HAP-1 (cell line): ENCODE data around the gene PON1.

Experiments used
- DNase-seq, 2 experiments: peaks; one replicate each; pipeline ENCODE4 v3.0.0-alpha.2; 2016 to 2020; ENCODE audit warnings: low spot score in 2 of 2
- H3K27me3 ChIP-seq: fragments of 250-450 bp; sonication (Bioruptor Pico); 2 replicates; pipeline ENCODE4 v1.5.1; 2020; ENCODE audit warnings: low read depth, mild to moderate bottlenecking, moderate library complexity
- H3K36me3 ChIP-seq: fragments of 250-450 bp; sonication (Bioruptor Pico); replicated peaks from 2 replicates; pipeline ENCODE4 v1.5.1; 2020; ENCODE audit warnings: mild to moderate bottlenecking
- H3K4me1 ChIP-seq: fragments of 250-450 bp; sonication (Bioruptor Pico); 2 replicates; pipeline ENCODE4 v1.5.1; 2020; ENCODE audit warnings: mild to moderate bottlenecking
- H3K4me3 ChIP-seq: fragments of 250-450 bp; sonication (Bioruptor Pico); 2 replicates; pipeline ENCODE4 v1.5.1; 2020; ENCODE audit warnings: mild to moderate bottlenecking, moderate library complexity
- H3K9me3 ChIP-seq: fragments of 250-450 bp; sonication (Bioruptor Pico); 2 replicates; pipeline ENCODE4 v1.5.1; 2020; ENCODE audit warnings: mild to moderate bottlenecking, moderate library complexity
- in situ Hi-C: fragments of 300-500 bp; cut with MboI; formaldehyde crosslinking; loops from 3 replicates; pipeline ENCODE4 v1.14.3; 2020; ENCODE audit warnings: low sequenced_read_pairs, inconsistent platforms, mixed read lengths

PON1 gene

GRCh38 chr7:95324431-95324830, at the start of gene PON1:
Gene PON1, minus strand, starts transcription at chr7:95324532. Its CDS starts 57 bp downstream, at chr7:95324475.
- H3K4me1 ChIP-seq, result peaks cover 11% of the 10 kb centered on the region
- H3K36me3 ChIP-seq, result no peaks in the 10 kb centered on the region
- DNase-seq, result no peak
- no peaks in the 10 kb centered on the region for H3K27me3 ChIP-seq
- in situ Hi-C loops, result no loop called here
- H3K4me3 ChIP-seq, result no peak within 1 kb of the TSS
- H3K9me3 ChIP-seq, result no peaks in the 10 kb centered on the region

- Histone ChIP-seq H3K36me3 (no peaks in the 10 kb centered on the region), H3K4me1 (no peaks in the 10 kb centered on the region), H3K4me3 (no peak overlapping the region), H3K9me3 (peaks cover 2% of the 10 kb centered on the region; the same call in 1 of the 2 replicates), H3K27me3 (no peaks in the 10 kb centered on the region)
- DNase-seq, result no peak
- in situ Hi-C loops, result no loop called here
These were observed 49.0 kb upstream of the PON1 start for GRCh38 chr7:95373323-95373722.

GRCh38 chr7:95368235-95368634, 43.9 kb upstream of the PON1 start:
- no peaks in the 10 kb centered on the region for H3K4me1 ChIP-seq
- DNase-seq, result no peak
- no peaks in the 10 kb centered on the region for H3K27me3 ChIP-seq
- in situ Hi-C loops, result no loop called here
- H3K4me3 ChIP-seq, result no peak overlapping the region
- H3K36me3 ChIP-seq, result no peaks in the 10 kb centered on the region
- H3K9me3 ChIP-seq, result no peaks in the 10 kb centered on the region; the same call in none of the 2 replicates

- no peaks in the 10 kb centered on the region; the same call in none of the 2 replicates for H3K9me3 ChIP-seq
- H3K27me3 ChIP-seq, result no peaks in the 10 kb centered on the region
- in situ Hi-C loops, result no loop called here
- H3K36me3 ChIP-seq, result no peaks in the 10 kb centered on the region
- no peak overlapping the region for H3K4me3 ChIP-seq
- no peak for DNase-seq
- H3K4me1 ChIP-seq, result no peaks in the 10 kb centered on the region
These were observed 43.3 kb upstream of the PON1 start for GRCh38 chr7:95367606-95368005.

GRCh38 chr7:95365151-95365550, 40.8 kb upstream of the PON1 start:
- Histone ChIP-seq H3K9me3 (no peaks in the 10 kb centered on the region; the same call in none of the 2 replicates), H3K4me3 (no peak overlapping the region), H3K36me3 (no peaks in the 10 kb centered on the region), H3K27me3 (no peaks in the 10 kb centered on the region), H3K4me1 (no peaks in the 10 kb centered on the region)
- no peak for DNase-seq
- in situ Hi-C loops, result no loop called here

- Histone ChIP-seq H3K27me3 (no peaks in the 10 kb centered on the region), H3K36me3 (no peaks in the 10 kb centered on the region), H3K9me3 (no peaks in the 10 kb centered on the region), H3K4me1 (no peaks in the 10 kb centered on the region), H3K4me3 (no peak overlapping the region)
- no peak for DNase-seq
- in situ Hi-C loops, result no loop called here
These were observed 33.3 kb upstream of the PON1 start for GRCh38 chr7:95357623-95358022.

GRCh38 chr7:95342642-95343307, 18.4 kb upstream of the PON1 start:
- H3K9me3 ChIP-seq, result 0 out of 2 replicates have a peak, but pooled peaks cover 2% of the 10 kb centered on the region
- in situ Hi-C loops, result no loop called here
- H3K36me3 ChIP-seq, result no peaks in the 10 kb centered on the region
- no peak for DNase-seq
- no peaks in the 10 kb centered on the region for H3K27me3 ChIP-seq
- no peak overlapping the region for H3K4me3 ChIP-seq
- H3K4me1 ChIP-seq, result no peaks in the 10 kb centered on the region

- no peak for DNase-seq
- Histone ChIP-seq H3K27me3 (no peaks in the 10 kb centered on the region), H3K4me1 (no peaks in the 10 kb centered on the region), H3K4me3 (no peak overlapping the region), H3K36me3 (no peaks in the 10 kb centered on the region), H3K9me3 (0 out of 2 replicates have a peak, but pooled peaks cover under 1% of the 10 kb centered on the region)
- in situ Hi-C loops, result no loop called here
These were observed 17.7 kb upstream of the PON1 start for GRCh38 chr7:95342029-95342428.

GRCh38 chr7:95340491-95340890, 16.2 kb upstream of the PON1 start:
- no peaks in the 10 kb centered on the region for H3K9me3 ChIP-seq
- no peaks in the 10 kb centered on the region for H3K36me3 ChIP-seq
- H3K4me3 ChIP-seq, result no peak overlapping the region
- no peaks in the 10 kb centered on the region for H3K27me3 ChIP-seq
- DNase-seq, result no peak
- in situ Hi-C loops, result no loop called here
- no peaks in the 10 kb centered on the region for H3K4me1 ChIP-seq

GRCh38 chr7:95338832-95339231, 14.5 kb upstream of the PON1 start:
- no peaks in the 10 kb centered on the region for H3K36me3 ChIP-seq
- no peaks in the 10 kb centered on the region for H3K4me1 ChIP-seq
- H3K4me3 ChIP-seq, result no peak overlapping the region
- in situ Hi-C loops, result no loop called here
- no peak for DNase-seq
- no peaks in the 10 kb centered on the region for H3K9me3 ChIP-seq
- no peaks in the 10 kb centered on the region for H3K27me3 ChIP-seq

- no peak for DNase-seq
These were observed 10.8 kb upstream of the PON1 start for GRCh38 chr7:95335093-95335492.

GRCh38 chr7:95334447-95334846, 10.1 kb upstream of the PON1 start:
- no peak for DNase-seq
- H3K4me1 ChIP-seq, result peaks cover 5% of the 10 kb centered on the region; the same call in 1 of the 2 replicates
- H3K27me3 ChIP-seq, result no peaks in the 10 kb centered on the region
- no peak overlapping the region for H3K4me3 ChIP-seq
- H3K36me3 ChIP-seq, result no peaks in the 10 kb centered on the region
- H3K9me3 ChIP-seq, result no peaks in the 10 kb centered on the region
- in situ Hi-C loops, result no loop called here

More at GRCh38 chr7:95335093-95335492, 10.8 kb upstream of the PON1 start:
- Histone ChIP-seq H3K27me3 (no peaks in the 10 kb centered on the region), H3K9me3 (no peaks in the 10 kb centered on the region), H3K4me3 (no peak overlapping the region), H3K36me3 (no peaks in the 10 kb centered on the region), H3K4me1 (peaks cover 4% of the 10 kb centered on the region; the same call in 1 of the 2 replicates)
- in situ Hi-C loops, result no loop called here

GRCh38 chr7:95330961-95331337, 6.6 kb upstream of the PON1 start:
- in situ Hi-C loops, result no loop called here
- Histone ChIP-seq H3K4me1 (peaks cover 17% of the 10 kb centered on the region), H3K36me3 (no peaks in the 10 kb centered on the region), H3K4me3 (peak overlapping the region; percentile 2), H3K27me3 (no peaks in the 10 kb centered on the region), H3K9me3 (no peaks in the 10 kb centered on the region)
- peak; percentile 14 to 83 for DNase-seq

- Histone ChIP-seq H3K4me1 (peaks cover 17% of the 10 kb centered on the region), H3K27me3 (no peaks in the 10 kb centered on the region), H3K4me3 (peak overlapping the region; percentile 2), H3K36me3 (no peaks in the 10 kb centered on the region), H3K9me3 (no peaks in the 10 kb centered on the region)
- DNase-seq, result no peak
- in situ Hi-C loops, result no loop called here
These were observed 6.0 kb upstream of the PON1 start for GRCh38 chr7:95330204-95330960.
